BLaER1 treated with 17β-estradiol and CSF1 and Interleukin-3, amounts not matched to agents 10 nM and 100 nM (cell line): ENCODE data around the gene KAT6B.

ENCODE experiments used
- H3K27ac ChIP-seq, 11 experiments: shearing (Covaris generic); formaldehyde crosslinking; 2 replicates each; pipeline ENCODE4 v1.8.1; 2022
- H3K27me3 ChIP-seq, 11 experiments: shearing (Covaris generic); formaldehyde crosslinking; 2 replicates each; pipeline ENCODE4 v1.8.1; 2022
- H3K36me3 ChIP-seq, 11 experiments: shearing (Covaris generic); formaldehyde crosslinking; 2 replicates each; pipeline ENCODE4 v1.8.1; 2022
- H3K4me1 ChIP-seq, 10 experiments: shearing (Covaris generic); formaldehyde crosslinking; 2 replicates each; pipeline ENCODE4 v1.8.1; 2022
- H3K4me2 ChIP-seq, 11 experiments: shearing (Covaris generic); formaldehyde crosslinking; 2 replicates each; pipeline ENCODE4 v1.8.1; 2022
- H3K4me3 ChIP-seq, 10 experiments: shearing (Covaris generic); formaldehyde crosslinking; 2 replicates each; pipeline ENCODE4 v1.8.1; 2022
- H3K9ac ChIP-seq, 11 experiments: shearing (Covaris generic); formaldehyde crosslinking; 2 replicates each; pipeline ENCODE4 v1.8.1; 2022
- H3K9me3 ChIP-seq, 11 experiments: shearing (Covaris generic); formaldehyde crosslinking; replicated peaks in 1 of 11; 2 replicates each; pipeline ENCODE4 v1.8.1; 2022
- H4K20me1 ChIP-seq, 11 experiments: shearing (Covaris generic); formaldehyde crosslinking; 2 replicates each; pipeline ENCODE4 v1.8.1; 2022
- Cebpa-rat ChIP-seq, 11 experiments: shearing (Covaris generic); IDR thresholded peaks; 2 replicates each; pipeline ENCODE4 v1.8.1; 2022

KAT6B gene

DNA sequence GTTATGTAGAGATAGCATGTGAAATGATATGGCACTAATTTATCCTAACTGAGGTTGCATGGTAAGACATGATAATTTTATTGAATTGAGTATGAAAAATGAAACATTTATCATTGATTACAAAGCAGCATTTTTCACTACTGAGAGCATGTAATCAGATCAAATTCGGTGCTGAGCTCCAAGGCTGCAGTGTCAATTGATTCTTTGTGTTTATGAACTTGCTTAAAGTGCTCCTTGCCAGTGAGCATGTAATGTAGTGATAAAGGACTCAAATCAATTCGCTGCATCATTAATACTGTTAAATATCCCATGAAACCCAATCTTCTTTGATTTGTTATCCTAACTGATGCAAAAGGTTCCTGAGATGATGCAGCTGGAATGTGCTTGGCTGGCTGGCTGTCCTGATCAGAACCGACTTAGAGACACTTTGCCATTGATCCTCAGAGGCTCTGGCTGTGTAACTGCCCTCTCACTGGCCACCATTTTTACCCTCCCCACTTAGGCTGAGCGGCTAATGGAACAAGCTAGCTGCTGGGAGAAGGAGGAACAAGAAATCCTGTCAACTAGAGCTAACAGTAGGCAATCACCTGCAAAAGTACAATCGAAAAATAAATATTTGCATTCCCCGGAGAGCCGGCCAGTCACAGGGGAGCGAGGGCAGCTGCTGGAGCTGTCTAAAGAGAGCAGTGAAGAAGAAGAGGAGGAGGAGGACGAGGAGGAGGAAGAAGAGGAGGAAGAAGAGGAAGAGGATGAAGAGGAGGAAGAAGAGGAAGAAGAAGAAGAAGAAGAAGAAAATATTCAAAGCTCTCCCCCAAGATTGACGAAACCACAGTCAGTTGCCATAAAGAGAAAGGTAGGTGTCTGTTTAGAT is 195.2 kb downstream of the KAT6B start:
- Histone ChIP-seq H3K9me3 (no peaks in the 10 kb centered on the region), H3K36me3 (peaks cover 46 to 79% (median 62%) of the 10 kb centered on the region in 11 experiments), H3K4me3 (0 out of 20 replicates have a peak overlapping the region, but pooled peaks of 1 of the 10 experiments have one; percentile 7), H3K9ac (peak overlapping the region in 4 of 11 experiments; percentile 32 to 48 (median 40); a peak in 6 of 22 replicates), H3K27me3 (no peaks in the 10 kb centered on the region), H4K20me1 (peaks cover 0 to 6% (median 0%) of the 10 kb centered on the region in 11 experiments; a peak in 1 of 22 replicates), H3K4me2 (peak overlapping the region; percentile 9 to 87 (median 56); a peak in 21 of 22 replicates), H3K27ac (peak overlapping the region in 1 of 11 experiments; percentile 11; a peak in 3 of 22 replicates), H3K4me1 (peaks cover 18 to 43% (median 32%) of the 10 kb centered on the region in 10 experiments)
- no peak for TF ChIP-seq Cebpa-rat (IDR thresholded peaks at IDR 0.05)

- Histone ChIP-seq H3K27ac (no peak overlapping the region), H3K36me3 (peaks cover 48 to 75% (median 64%) of the 10 kb centered on the region in 11 experiments)
These were observed 196.7 kb downstream of the KAT6B start for GRCh38 chr10:75023074-75023473.

GRCh38 chr10:75024971-75025523 is 198.6 kb downstream of the KAT6B start:
- no peaks in the 10 kb centered on the region; a peak in 1 of 22 replicates for H3K9me3 ChIP-seq
- H3K4me3 ChIP-seq, result no peak overlapping the region
- no peak overlapping the region for H3K27ac ChIP-seq
- H3K27me3 ChIP-seq, result no peaks in the 10 kb centered on the region
- no peaks in the 10 kb centered on the region; a peak in 2 of 22 replicates for H4K20me1 ChIP-seq
- H3K9ac ChIP-seq, result no peak overlapping the region
- TF ChIP-seq Cebpa-rat (IDR thresholded peaks at IDR 0.05), result no peak
- no peak overlapping the region for H3K4me2 ChIP-seq
- peaks cover 53 to 85% (median 77%) of the 10 kb centered on the region in 11 experiments for H3K36me3 ChIP-seq
- peaks cover 23 to 39% (median 32%) of the 10 kb centered on the region in 10 experiments for H3K4me1 ChIP-seq

More at GRCh38 chr10:75023074-75023473, 196.7 kb downstream of the KAT6B start:
- TF ChIP-seq Cebpa-rat (IDR thresholded peaks at IDR 0.05), result no peak
- peaks cover 0 to 2% (median 0%) of the 10 kb centered on the region in 11 experiments; a peak in 1 of 22 replicates for H4K20me1 ChIP-seq
- no peaks in the 10 kb centered on the region for H3K9me3 ChIP-seq
- H3K4me1 ChIP-seq, result peaks cover 13 to 36% (median 27%) of the 10 kb centered on the region in 10 experiments
- H3K27me3 ChIP-seq, result no peaks in the 10 kb centered on the region
- H3K9ac ChIP-seq, result no peak overlapping the region
- H3K4me3 ChIP-seq, result no peak overlapping the region
- no peak overlapping the region for H3K4me2 ChIP-seq

DNA sequence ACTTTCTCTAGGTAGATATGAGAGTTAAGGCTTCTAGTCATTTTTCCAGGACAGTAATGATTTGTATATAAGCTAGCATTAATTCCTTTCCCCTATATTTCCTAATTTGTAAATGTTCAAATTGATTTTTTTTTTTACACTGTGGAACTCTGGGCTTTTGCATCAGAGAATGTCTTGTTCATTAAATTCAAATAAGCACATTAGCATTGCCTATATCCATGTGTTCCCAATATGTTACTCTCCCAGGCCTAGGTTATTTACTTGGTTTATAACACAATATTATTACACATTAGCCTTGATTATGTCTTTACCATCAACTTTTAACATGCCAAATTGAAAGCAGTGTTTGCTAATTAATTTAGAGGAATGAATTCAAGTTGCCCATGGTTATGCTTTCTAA is 201.6 kb downstream of the KAT6B start:
- H4K20me1 ChIP-seq, result no peaks in the 10 kb centered on the region; a peak in 2 of 22 replicates
- H3K27ac ChIP-seq, result peak overlapping the region in 2 of 11 experiments; percentile 20 to 58; a peak in 2 of 22 replicates
- H3K4me1 ChIP-seq, result peaks cover 13 to 17% (median 15%) of the 10 kb centered on the region in 10 experiments

GRCh38 chr10:75028748-75029147 is 202.3 kb downstream of the KAT6B start:
- Histone ChIP-seq H3K27ac (peak overlapping the region in 7 of 11 experiments; percentile 1 to 58 (median 20); a peak in 7 of 22 replicates), H4K20me1 (no peaks in the 10 kb centered on the region; a peak in 1 of 22 replicates), H3K9ac (no peak overlapping the region), H3K27me3 (no peaks in the 10 kb centered on the region), H3K4me3 (no peak overlapping the region), H3K4me2 (peak overlapping the region; percentile 30 to 64 (median 48); a peak in 21 of 22 replicates), H3K4me1 (peaks cover 13 to 17% (median 15%) of the 10 kb centered on the region in 10 experiments), H3K36me3 (peaks cover 46 to 72% (median 62%) of the 10 kb centered on the region in 11 experiments), H3K9me3 (no peaks in the 10 kb centered on the region; a peak in 1 of 22 replicates)
- TF ChIP-seq Cebpa-rat (IDR thresholded peaks at IDR 0.05), result no peak

More for the DNA sequence above, 201.6 kb downstream of the KAT6B start:
- H3K27me3 ChIP-seq, result no peaks in the 10 kb centered on the region
- no peak overlapping the region for H3K4me3 ChIP-seq
- H3K36me3 ChIP-seq, result peaks cover 53 to 78% (median 69%) of the 10 kb centered on the region in 11 experiments
- peak overlapping the region in 1 of 11 experiments; percentile 58; a peak in 1 of 22 replicates for H3K4me2 ChIP-seq
- no peak for TF ChIP-seq Cebpa-rat (IDR thresholded peaks at IDR 0.05)
- no peaks in the 10 kb centered on the region; a peak in 1 of 22 replicates for H3K9me3 ChIP-seq
- no peak overlapping the region for H3K9ac ChIP-seq

GRCh38 chr10:75029420-75029819 is 203.0 kb downstream of the KAT6B start:
- Histone ChIP-seq H3K27me3 (no peaks in the 10 kb centered on the region), H3K9ac (no peak overlapping the region), H3K4me3 (no peak overlapping the region), H3K4me2 (peak overlapping the region; percentile 30 to 64 (median 48); a peak in 21 of 22 replicates), H3K4me1 (peaks cover 13 to 17% (median 15%) of the 10 kb centered on the region in 10 experiments), H3K9me3 (no peaks in the 10 kb centered on the region; a peak in 1 of 22 replicates), H4K20me1 (no peaks in the 10 kb centered on the region; a peak in 1 of 22 replicates), H3K27ac (peak overlapping the region in 7 of 11 experiments; percentile 1 to 58 (median 20); a peak in 5 of 22 replicates), H3K36me3 (peaks cover 40 to 65% (median 56%) of the 10 kb centered on the region in 11 experiments)
- no peak for TF ChIP-seq Cebpa-rat (IDR thresholded peaks at IDR 0.05)

DNA sequence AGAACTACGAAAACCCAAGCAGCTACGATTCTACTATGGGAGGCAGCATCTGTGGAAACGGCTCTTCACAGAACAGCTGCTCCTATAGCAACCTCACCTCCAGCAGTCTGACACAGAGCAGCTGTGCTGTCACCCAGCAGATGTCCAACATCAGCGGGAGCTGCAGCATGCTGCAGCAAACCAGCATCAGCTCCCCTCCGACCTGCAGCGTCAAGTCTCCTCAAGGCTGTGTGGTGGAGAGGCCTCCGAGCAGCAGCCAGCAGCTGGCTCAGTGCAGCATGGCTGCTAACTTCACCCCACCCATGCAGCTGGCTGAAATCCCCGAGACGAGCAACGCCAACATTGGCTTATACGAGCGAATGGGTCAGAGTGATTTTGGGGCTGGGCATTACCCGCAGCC is 203.5 kb downstream of the KAT6B start:
- Histone ChIP-seq H3K4me1 (peaks cover 13 to 17% (median 15%) of the 10 kb centered on the region in 10 experiments), H3K27ac (no peak overlapping the region), H3K9ac (no peak overlapping the region), H3K4me2 (peak overlapping the region in 5 of 11 experiments; percentile 30 to 55 (median 51); a peak in 6 of 22 replicates), H4K20me1 (no peaks in the 10 kb centered on the region; a peak in 1 of 22 replicates), H3K4me3 (no peak overlapping the region), H3K9me3 (no peaks in the 10 kb centered on the region; a peak in 1 of 22 replicates), H3K27me3 (no peaks in the 10 kb centered on the region), H3K36me3 (peaks cover 36 to 61% (median 51%) of the 10 kb centered on the region in 11 experiments)
- no peak for TF ChIP-seq Cebpa-rat (IDR thresholded peaks at IDR 0.05)

GRCh38 chr10:75030371-75030770 is 204.0 kb downstream of the KAT6B start:
- H3K4me1 ChIP-seq, result peaks cover 13 to 17% (median 15%) of the 10 kb centered on the region in 10 experiments
- H3K9ac ChIP-seq, result no peak overlapping the region
- no peaks in the 10 kb centered on the region; a peak in 1 of 22 replicates for H3K9me3 ChIP-seq
- no peak for TF ChIP-seq Cebpa-rat (IDR thresholded peaks at IDR 0.05)
- H3K27ac ChIP-seq, result no peak overlapping the region
- H3K4me2 ChIP-seq, result no peak overlapping the region
- no peaks in the 10 kb centered on the region for H3K27me3 ChIP-seq
- no peak overlapping the region for H3K4me3 ChIP-seq
- peaks cover 31 to 55% (median 46%) of the 10 kb centered on the region in 11 experiments for H3K36me3 ChIP-seq
- H4K20me1 ChIP-seq, result no peaks in the 10 kb centered on the region; a peak in 1 of 22 replicates
